IMR-90 (cell line): Measurements from ENCODE around the gene SNRPB2. TPM values are rescaled to one million over a fixed set of nuclear protein-coding genes. Genes with fewer than 3 reads are reported as not detected.

Experiments
- ATAC-seq: fragments of 200-7000 bp; cut with Tn5 transposase; 2 replicates; pipeline ENCODE4 v1.9.1; 2020; ENCODE audit warnings: low read depth, mild to moderate bottlenecking, moderate library complexity
- BruUV-seq: library from RNA; stranded (reverse); fragments of 400-500 nt; replicated peaks from 2 replicates; lab custom pipeline; 2021; lab: Mats Ljungman, UMichigan
- CTCF ChIA-PET: fragments of 300-600 bp; formaldehyde crosslinking; extraction: SDS; loops from one replicate; lab custom pipeline; 2021; ENCODE audit warnings: antibody characterized with exemption; lab: Yijun Ruan, JAX
- POLR2A ChIA-PET: fragments of 300-600 bp; sonication (Branson Sonifier 250); formaldehyde crosslinking; loops from one replicate; lab custom pipeline; 2022; ENCODE audit warnings: antibody characterized with exemption; ENCODE audit not compliant: unreplicated experiment; lab: Charles Lee
- DNase-seq: peaks from one replicate; pipeline ENCODE4 v3.0.0; 2013
- H2AFZ ChIP-seq: replicated peaks from 2 replicates; pipeline ENCODE3; 2013; ENCODE audit warnings: low read length, mild to moderate bottlenecking; ENCODE audit not compliant: poor library complexity
- H2AK5ac ChIP-seq: 2 replicates; pipeline ENCODE4 v1.6.1; 2013; ENCODE audit warnings: low read depth, low read length, inconsistent platforms
- H2AK9ac ChIP-seq: replicated peaks from 2 replicates; pipeline ENCODE3; 2013; ENCODE audit warnings: mild to moderate bottlenecking, low read depth, low read length, moderate library complexity; ENCODE audit not compliant: poor library complexity
- H2BK120ac ChIP-seq: 2 replicates; pipeline ENCODE4 v1.6.1; 2013; ENCODE audit warnings: low read depth, low read length, inconsistent platforms
- H2BK15ac ChIP-seq: 3 replicates; pipeline ENCODE4 v1.6.1; 2013; ENCODE audit warnings: low read depth, low read length, inconsistent platforms
- H2BK20ac ChIP-seq: 2 replicates; pipeline ENCODE4 v1.6.1; 2013; ENCODE audit warnings: low read depth, mild to moderate bottlenecking, inconsistent platforms, low read length, moderate library complexity
- H2BK5ac ChIP-seq: 2 replicates; pipeline ENCODE4 v1.6.1; 2013; ENCODE audit warnings: mild to moderate bottlenecking, low read depth, low read length, inconsistent platforms; ENCODE audit not compliant: poor library complexity, severe bottlenecking
- H3K14ac ChIP-seq: replicated peaks from 2 replicates; pipeline ENCODE4 v1.6.1; 2013; ENCODE audit warnings: low read depth, low read length, inconsistent platforms
- H3K18ac ChIP-seq: 2 replicates; pipeline ENCODE4 v1.6.1; 2013; ENCODE audit warnings: low read depth, low read length, control low read depth
- H3K23ac ChIP-seq: 2 replicates; pipeline ENCODE4 v1.6.1; 2013; ENCODE audit warnings: low read depth, low read length, inconsistent platforms
- H3K27ac ChIP-seq: 2 replicates; pipeline ENCODE4 v1.5.1; 2013; ENCODE audit warnings: mild to moderate bottlenecking, control low read depth, low read length; ENCODE audit not compliant: insufficient read depth
- H3K27me3 ChIP-seq: 2 replicates; pipeline ENCODE4 v1.6.1; 2013; ENCODE audit warnings: low read length; ENCODE audit not compliant: control insufficient read depth, insufficient read depth
- H3K36me3 ChIP-seq: 2 replicates; pipeline ENCODE4 v1.6.1; 2013; ENCODE audit warnings: low read length, mixed read lengths; ENCODE audit not compliant: control insufficient read depth, insufficient read depth
- H3K4ac ChIP-seq: 2 replicates; pipeline ENCODE4 v1.6.1; 2013; ENCODE audit warnings: low read depth, low read length, inconsistent platforms
- H3K4me1 ChIP-seq: 2 replicates; pipeline ENCODE4 v1.6.1; 2013; ENCODE audit warnings: low read length, mixed read lengths; ENCODE audit not compliant: control insufficient read depth, insufficient read depth
- H3K4me2 ChIP-seq: 2 replicates; pipeline ENCODE4 v1.6.1; 2013; ENCODE audit warnings: low read depth, mild to moderate bottlenecking, control low read depth, low read length, moderate library complexity
- H3K4me3 ChIP-seq: 2 replicates; pipeline ENCODE4 v1.5.1; 2013; ENCODE audit warnings: low read depth, mild to moderate bottlenecking, control low read depth, low read length, moderate library complexity; ENCODE audit not compliant: insufficient read depth
- H3K56ac ChIP-seq: 2 replicates; pipeline ENCODE4 v1.6.1; 2013; ENCODE audit warnings: low read length, inconsistent platforms; ENCODE audit not compliant: insufficient read depth; ENCODE audit errors: extremely low read depth
- H3K79me1 ChIP-seq, 2 experiments: 2 replicates each; pipeline ENCODE4 v1.6.1; 2013; ENCODE audit warnings: low read length in 2 of 2, inconsistent platforms in 1 of 2, low read depth in 1 of 2
- H3K9ac ChIP-seq: 2 replicates; pipeline ENCODE4 v1.6.1; 2013; ENCODE audit warnings: low read depth, low read length, control low read depth
- H3K9me1 ChIP-seq: 2 replicates; pipeline ENCODE4 v1.6.1; 2013; ENCODE audit warnings: low read length, inconsistent platforms; ENCODE audit not compliant: insufficient read depth
- H3K9me3 ChIP-seq: 2 replicates; pipeline ENCODE4 v1.6.1; 2013; ENCODE audit warnings: low read length; ENCODE audit not compliant: control insufficient read depth, insufficient read depth
- H4K20me1 ChIP-seq: 2 replicates; pipeline ENCODE4 v1.6.1; 2013; ENCODE audit warnings: low read length, inconsistent platforms; ENCODE audit not compliant: insufficient read depth
- H4K5ac ChIP-seq: 2 replicates; pipeline ENCODE4 v1.6.1; 2013; ENCODE audit warnings: mild to moderate bottlenecking, low read depth, low read length, control low read depth
- H4K8ac ChIP-seq, 2 experiments: 2 replicates each; pipeline ENCODE4 v1.6.1; 2013; ENCODE audit warnings: low read depth in 2 of 2, low read length in 2 of 2, control low read depth in 1 of 2, inconsistent platforms in 1 of 2
- H4K91ac ChIP-seq: 2 replicates; pipeline ENCODE4 v1.6.1; 2013; ENCODE audit warnings: low read depth, low read length, inconsistent platforms; ENCODE audit not compliant: insufficient read depth
- CHD1 ChIP-seq: IDR thresholded peaks from 2 replicates; pipeline ENCODE4 v1.6.1; 2012; ENCODE audit warnings: low read depth, low read length, improper control_type of control experiment
- MAFK ChIP-seq: IDR thresholded peaks from 2 replicates; pipeline ENCODE4 v1.6.1; 2012; ENCODE audit warnings: low read depth, low read length, improper control_type of control experiment
- RFX5 ChIP-seq: IDR thresholded peaks from 2 replicates; pipeline ENCODE4 v1.8.0; 2012; ENCODE audit warnings: low read depth, mild to moderate bottlenecking, low read length, moderate library complexity
- SMC3 ChIP-seq: fragments of 150-350 bp; IDR thresholded peaks from 2 replicates; pipeline ENCODE4 v1.6.1; 2016; ENCODE audit warnings: low read depth, mild to moderate bottlenecking, antibody characterized with exemption, low read length, moderate library complexity
- WGBS, 2 experiments: methylation state at CpG; one replicate each; pipeline versions ENCODE4 v1.1.5 to v1.1.7; 2013; ENCODE audit warnings: missing lambda C conversion rate in 2 of 2; ENCODE audit not compliant: insufficient read length in 1 of 2; ENCODE audit errors: extremely low coverage in 2 of 2; 5-methylcytosine and 5-hydroxymethylcytosine counted together
- dilution Hi-C: fragments of 300-500 bp; cut with HindIII; formaldehyde crosslinking; loops from one replicate; pipeline ENCODE4 v1.14.3; 2018; ENCODE audit warnings: low sequenced_read_pairs; ENCODE audit not compliant: unreplicated experiment
- in situ Hi-C: fragments of 300-500 bp; cut with MboI; formaldehyde crosslinking; loops from 3 replicates; pipeline ENCODE4 v1.14.3; 2019; ENCODE audit warnings: low sequenced_read_pairs, inconsistent platforms, mixed read lengths
- intact Hi-C: fragments of 100-400 bp; cut with micrococcal nuclease; formaldehyde crosslinking; loops from 2 replicates; pipeline ENCODE4 v1.10.0; 2022
- polyA plus RNA-seq, 3 experiments: library from polyadenylated mRNA; depleted of rRNA; stranded (reverse); fragments of >200 nt; gene quantifications; 2 replicates each; pipeline ENCODE4 v1.2.3, GENCODE V29; 2012; ENCODE audit warnings: low replicate concordance in 1 of 3
- total RNA-seq: library from RNA; depleted of rRNA; stranded (reverse); fragments of >200 nt; gene quantifications from 2 replicates; pipeline ENCODE4 v1.2.3, GENCODE V29; 2012

The SNRPB2 gene
- total and polyA plus RNA-seq, 2 of the 4 experiments (the other 2 are of a cell fraction): 27.1 to 65.6 TPM

- H3K4me3 ChIP-seq: no peak overlapping the region
- no TSS peak for BruUV-seq
These were observed 30.8 kb downstream of the SNRPB2 start for GRCh38 chr20:16760431-16761304.

More at GRCh38 chr20:16760431-16761304, 30.8 kb downstream of the SNRPB2 start:
- Histone ChIP-seq H3K23ac (no peak overlapping the region), H2AK9ac (no peak overlapping the region), H4K5ac (no peak overlapping the region), H3K9me3 (no peaks in the 10 kb centered on the region), H2BK15ac (no peak overlapping the region), H2BK120ac (no peak overlapping the region), H2BK20ac (no peak overlapping the region), H3K79me1 (no peaks in the 10 kb centered on the region), H3K36me3 (no peaks in the 10 kb centered on the region), H3K9ac (no peak overlapping the region), H2AFZ (peak overlapping the region; percentile 45), H3K18ac (no peak overlapping the region), H3K27ac (no peak overlapping the region), H3K4me2 (no peak overlapping the region), H2BK5ac (no peak overlapping the region), H4K20me1 (no peaks in the 10 kb centered on the region), H4K8ac (no peak overlapping the region), H3K14ac (no peak overlapping the region), H3K4ac (no peak overlapping the region), H3K4me1 (no peaks in the 10 kb centered on the region), H2AK5ac (no peak overlapping the region), H3K27me3 (peaks cover 2% of the 10 kb centered on the region), H4K91ac (no peak overlapping the region), H3K56ac (no peak overlapping the region), H3K9me1 (no peaks in the 10 kb centered on the region)
- in situ Hi-C loops (no loop called here), dilution Hi-C loops (no loop called here), intact Hi-C loops (loop anchor here (1.0 kb wide), 1 partner anchor 242 kb away; no protein-coding TSS in a partner anchor)
- WGBS, 2 experiments: 48% methylated on average over 4 of the region's 11 CpGs; no CpG with 5 or more reads in 1 of the 2 experiments
- CTCF ChIA-PET: interaction anchor here (0.8 to 1.4 kb wide), 3 partner anchors 9 to 745 kb away, joined by 3 to 5 read pairs (median 4); partner anchors contain the start of gene OTOR
- no peak for ATAC-seq
- DNase-seq: no peak
- TF ChIP-seq RFX5 (no peak), CHD1 (no peak), MAFK (no peak), SMC3 (no peak)
- POLR2A ChIA-PET: no interaction called here
